ENCODE measurements around the gene RTBDN. TPM values are rescaled to one million over a fixed set of nuclear protein-coding genes. Genes with fewer than 3 reads are reported as not detected.

The RTBDN gene
- total RNA-seq, 2 experiments from 2014 or later, result not detected

DNA sequence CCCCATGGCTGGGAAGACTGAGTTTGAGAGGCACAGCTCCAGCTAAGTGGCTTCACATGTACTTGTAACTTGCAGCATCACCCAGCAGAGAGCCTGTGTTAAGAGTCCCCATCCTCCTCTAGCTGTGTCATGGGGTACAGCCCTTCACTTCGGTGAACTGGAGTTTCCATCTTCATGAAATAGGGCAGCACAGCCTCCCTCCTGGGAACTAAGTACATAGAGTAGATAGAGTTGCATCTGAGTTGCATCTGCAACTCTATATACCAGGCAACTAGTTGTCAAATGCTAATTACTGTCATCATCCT lies 34.0 kb downstream of the RTBDN start:
- ChIA-PET POLR2A (interaction anchor here (0.7 to 0.9 kb wide), 2 partner anchors 9 to 58 kb away, joined by 4 to 5 read pairs; partner anchors contain the start of gene JUNB), CTCF (interaction anchor here (1.0 to 14.9 kb wide), 3 partner anchors 33 to 54 kb away, joined by 3 to 598 read pairs (median 4); partner anchors contain the start of gene HOOK2)

DNA sequence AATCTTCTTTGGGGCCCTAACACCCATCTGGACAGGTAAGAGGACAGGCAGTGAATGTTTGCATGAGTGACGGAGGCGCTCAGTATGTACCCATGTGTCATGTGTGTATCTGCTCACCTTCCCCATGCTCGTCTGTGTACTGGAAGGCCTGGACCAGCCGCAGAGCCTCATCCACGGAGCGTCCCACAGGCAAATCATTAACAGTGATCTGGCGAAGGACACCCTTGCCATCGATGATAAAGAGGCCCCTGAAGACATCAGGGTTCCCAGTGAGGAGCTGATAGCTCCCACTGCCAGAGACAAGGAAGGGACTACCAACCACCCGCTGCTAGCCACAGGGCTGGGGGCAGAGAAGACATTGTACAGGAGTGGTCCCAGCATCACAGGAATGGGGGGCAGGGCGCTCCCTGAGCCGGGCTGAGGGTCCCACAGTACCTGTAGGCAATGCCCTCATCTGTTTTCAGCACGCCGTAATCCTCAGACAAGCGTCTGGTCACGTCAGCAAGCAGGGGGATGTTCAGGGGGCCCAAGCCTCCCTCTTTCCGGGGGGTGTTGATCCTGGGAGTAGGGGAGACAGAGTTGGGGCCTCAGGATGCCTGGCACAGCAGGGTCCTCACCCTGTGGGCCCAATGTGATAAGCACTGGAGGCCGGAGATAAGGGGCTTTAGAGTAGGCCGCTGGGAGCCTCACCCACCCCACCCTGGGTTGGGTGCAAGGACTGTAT lies 34.5 kb downstream of the RTBDN start:
- CTCF ChIA-PET, result interaction anchor here (0.6 to 14.9 kb wide), 5 partner anchors 33 to 243 kb away, joined by 3 to 598 read pairs (median 3); partner anchors contain the start of gene HOOK2
- POLR2A ChIA-PET, result interaction anchor here (0.7 kb wide), 1 partner anchor 58 kb away, joined by 5 read pairs; no protein-coding TSS in a partner anchor

DNA sequence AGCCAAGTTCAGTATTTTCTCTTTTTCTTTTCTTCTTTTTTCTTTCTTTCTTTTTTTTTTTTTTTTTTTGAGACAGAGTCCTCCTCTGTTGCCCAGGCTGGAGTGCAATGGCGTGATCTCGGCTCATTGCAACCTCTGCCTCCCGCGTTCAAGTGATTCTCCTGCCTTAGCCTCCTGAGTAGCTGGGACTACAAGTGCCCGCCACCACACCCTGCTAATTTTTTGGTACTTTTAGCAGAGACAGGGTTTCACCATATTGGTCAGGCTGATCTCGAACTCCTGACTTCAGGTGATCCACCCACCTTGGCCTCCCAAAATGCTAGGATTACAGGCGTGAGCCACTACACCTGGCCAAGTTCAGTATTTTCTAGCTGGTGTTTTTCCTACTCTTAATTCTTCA lies 36.8 kb downstream of the RTBDN start:
- ChIA-PET CTCF (interaction anchor here (0.7 to 14.9 kb wide), 7 partner anchors 15 to 1813 kb away, joined by 3 to 598 read pairs (median 4); partner anchors contain the start of genes HOOK2 and TRIR), POLR2A (interaction anchor here (0.6 to 8.2 kb wide), 3 partner anchors 21 to 1595 kb away, joined by 3 to 110 read pairs (median 10); partner anchors contain the start of gene HOOK2)

- ChIA-PET CTCF (interaction anchor here (0.6 to 14.9 kb wide), 11 partner anchors 11 to 1813 kb away, joined by 3 to 598 read pairs (median 4); partner anchors contain the start of genes HOOK2 and TRIR), POLR2A (interaction anchor here (2.4 to 8.2 kb wide), 2 partner anchors 21 to 31 kb away, joined by 10 to 110 read pairs; partner anchors contain the start of gene HOOK2)
Measured at GRCh38 chr19:12797141-12797587, 37.2 kb downstream of the RTBDN start.

DNA sequence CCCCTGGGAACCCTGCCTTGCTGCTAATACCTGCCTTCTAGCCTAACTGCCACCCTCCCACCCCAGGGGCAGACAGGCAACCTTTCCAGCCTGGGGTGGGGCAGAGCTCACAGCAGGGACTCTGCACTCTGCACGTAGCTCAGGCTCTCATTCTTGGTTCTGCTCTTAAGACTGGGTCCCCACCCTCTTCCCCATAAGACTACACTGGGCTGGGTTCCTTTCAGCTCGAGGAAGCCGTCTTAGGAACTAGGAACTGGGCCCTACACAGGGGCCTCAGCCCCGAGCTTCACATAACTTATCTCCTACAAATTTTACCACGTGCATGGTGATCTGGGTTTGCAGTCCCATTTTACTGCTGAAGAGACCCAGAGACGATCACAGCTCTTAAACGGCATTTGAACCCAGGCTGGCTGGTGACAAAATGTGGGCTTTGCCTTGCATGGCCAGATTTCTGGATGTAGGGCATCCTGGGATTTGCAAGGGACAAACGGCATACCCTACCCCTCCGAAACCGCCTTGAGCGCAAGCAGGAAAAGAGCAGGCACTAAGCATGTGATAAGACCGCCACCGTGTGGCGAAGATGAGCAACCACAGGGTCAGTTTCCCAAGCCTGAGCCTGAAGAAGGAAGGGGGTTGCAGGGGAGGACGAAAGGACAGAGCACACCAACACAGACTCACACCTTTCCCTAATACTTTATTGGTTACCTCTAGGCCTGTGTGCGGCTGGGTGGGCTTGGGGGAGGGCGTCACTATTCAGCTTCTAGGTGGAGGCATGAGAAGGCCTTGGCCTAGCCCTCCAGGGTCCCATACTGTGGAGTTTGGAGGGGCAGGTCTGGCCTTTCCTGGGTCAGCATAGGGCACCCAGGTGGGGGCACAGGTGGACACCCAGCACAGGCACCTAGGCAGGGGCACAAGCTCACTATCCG lies 38.0 kb downstream of the RTBDN start:
- ChIA-PET POLR2A (interaction anchor here (0.6 to 8.2 kb wide), 5 partner anchors 20 to 119 kb away, joined by 3 to 110 read pairs (median 4); partner anchors contain the start of gene HOOK2), CTCF (interaction anchor here (0.6 to 14.9 kb wide), 15 partner anchors 10 to 563 kb away, joined by 3 to 598 read pairs (median 4); partner anchors contain the start of genes HOOK2, RNASEH2A and TRIR)

GRCh38 chr19:12794971-12795381 lies 39.4 kb downstream of the RTBDN start:
- CTCF ChIA-PET, result interaction anchor here (1.6 to 14.9 kb wide), 5 partner anchors 9 to 52 kb away, joined by 4 to 598 read pairs (median 18); partner anchors contain the start of gene HOOK2

GRCh38 chr19:12794196-12794941 lies 40.0 kb downstream of the RTBDN start:
- ChIA-PET POLR2A (interaction anchor here (0.6 to 8.2 kb wide), 4 partner anchors 18 to 120 kb away, joined by 3 to 110 read pairs (median 4); partner anchors contain the start of gene HOOK2), CTCF (interaction anchor here (2.5 to 14.9 kb wide), 3 partner anchors 12 to 53 kb away, joined by 18 to 598 read pairs (median 82); partner anchors contain the start of gene HOOK2)

More at GRCh38 chr19:12794971-12795381, 39.4 kb downstream of the RTBDN start:
- POLR2A ChIA-PET, result interaction anchor here (8.2 kb wide), 1 partner anchor 19 kb away, joined by 110 read pairs; the partner anchor contains the start of gene HOOK2

DNA sequence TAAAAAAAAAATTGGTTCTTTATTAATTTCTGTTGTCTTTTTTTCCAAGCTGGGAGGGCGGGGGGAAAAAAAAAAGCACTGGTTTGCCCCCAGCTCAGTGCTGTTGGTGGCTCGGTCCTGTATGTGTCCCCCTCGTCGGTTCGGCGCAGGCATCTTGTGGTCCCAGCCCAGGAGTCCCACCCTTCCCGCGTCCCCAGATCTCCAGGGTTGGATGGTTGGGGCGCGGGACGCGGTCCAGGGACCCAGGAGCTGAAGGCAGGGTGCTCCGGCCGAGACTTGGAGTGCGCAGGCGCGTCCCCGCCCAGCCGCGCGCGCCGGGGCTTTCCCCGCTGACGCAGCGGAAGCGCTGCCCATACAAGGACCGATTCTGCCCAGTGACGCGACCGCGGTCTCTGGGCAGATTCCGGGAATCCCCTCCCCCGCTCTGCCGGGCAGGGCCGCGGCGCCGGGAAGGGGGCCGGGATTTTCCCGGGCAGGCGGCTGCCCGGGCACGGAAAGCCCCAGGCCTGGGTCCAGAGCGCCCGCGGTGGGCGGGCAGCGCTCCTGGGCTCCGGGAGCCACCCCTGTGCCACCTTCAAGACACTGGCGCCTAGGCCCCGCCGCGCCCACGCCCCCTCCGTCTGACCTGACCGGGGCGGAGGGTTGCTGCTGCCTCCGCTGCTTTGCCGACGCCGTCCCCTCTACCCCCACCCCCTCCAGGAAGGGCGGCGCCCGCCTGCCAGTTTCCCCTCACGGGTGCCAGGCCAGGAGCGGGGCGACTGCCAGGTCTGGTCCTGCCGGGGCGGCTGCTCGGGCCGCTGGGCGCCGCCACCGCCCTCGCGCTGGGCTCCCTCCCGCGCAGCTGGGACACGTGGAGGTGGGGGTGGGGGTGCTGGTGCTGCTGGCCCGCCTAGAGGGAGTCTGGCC lies 40.8 kb downstream of the RTBDN start:
- POLR2A ChIA-PET, result interaction anchor here (0.6 to 8.2 kb wide), 8 partner anchors 11 to 121 kb away, joined by 3 to 110 read pairs (median 5); partner anchors contain the start of gene HOOK2
- CTCF ChIA-PET, result interaction anchor here (0.9 to 14.9 kb wide), 4 partner anchors 11 to 58 kb away, joined by 3 to 598 read pairs (median 46); partner anchors contain the start of gene HOOK2

DNA sequence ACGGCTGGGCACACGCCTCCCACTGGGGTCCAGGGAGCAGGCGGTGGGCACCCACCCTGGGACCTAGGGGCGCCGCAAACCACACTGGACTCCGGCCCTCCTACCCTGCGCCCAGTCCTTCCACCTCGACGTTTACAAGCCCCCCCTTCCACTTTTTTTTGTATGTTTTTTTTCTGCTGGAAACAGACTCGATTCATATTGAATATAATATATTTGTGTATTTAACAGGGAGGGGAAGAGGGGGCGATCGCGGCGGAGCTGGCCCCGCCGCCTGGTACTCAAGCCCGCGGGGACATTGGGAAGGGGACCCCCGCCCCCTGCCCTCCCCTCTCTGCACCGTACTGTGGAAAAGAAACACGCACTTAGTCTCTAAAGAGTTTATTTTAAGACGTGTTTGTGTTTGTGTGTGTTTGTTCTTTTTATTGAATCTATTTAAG lies 41.5 kb downstream of the RTBDN start:
- CTCF ChIA-PET, result interaction anchor here (0.9 to 14.9 kb wide), 5 partner anchors 11 to 112 kb away, joined by 3 to 598 read pairs (median 9); partner anchors contain the start of genes DHPS and HOOK2
- POLR2A ChIA-PET, result interaction anchor here (0.6 to 8.2 kb wide), 12 partner anchors 10 to 360 kb away, joined by 3 to 110 read pairs (median 6); partner anchors contain the start of genes HOOK2 and TRIR

DNA sequence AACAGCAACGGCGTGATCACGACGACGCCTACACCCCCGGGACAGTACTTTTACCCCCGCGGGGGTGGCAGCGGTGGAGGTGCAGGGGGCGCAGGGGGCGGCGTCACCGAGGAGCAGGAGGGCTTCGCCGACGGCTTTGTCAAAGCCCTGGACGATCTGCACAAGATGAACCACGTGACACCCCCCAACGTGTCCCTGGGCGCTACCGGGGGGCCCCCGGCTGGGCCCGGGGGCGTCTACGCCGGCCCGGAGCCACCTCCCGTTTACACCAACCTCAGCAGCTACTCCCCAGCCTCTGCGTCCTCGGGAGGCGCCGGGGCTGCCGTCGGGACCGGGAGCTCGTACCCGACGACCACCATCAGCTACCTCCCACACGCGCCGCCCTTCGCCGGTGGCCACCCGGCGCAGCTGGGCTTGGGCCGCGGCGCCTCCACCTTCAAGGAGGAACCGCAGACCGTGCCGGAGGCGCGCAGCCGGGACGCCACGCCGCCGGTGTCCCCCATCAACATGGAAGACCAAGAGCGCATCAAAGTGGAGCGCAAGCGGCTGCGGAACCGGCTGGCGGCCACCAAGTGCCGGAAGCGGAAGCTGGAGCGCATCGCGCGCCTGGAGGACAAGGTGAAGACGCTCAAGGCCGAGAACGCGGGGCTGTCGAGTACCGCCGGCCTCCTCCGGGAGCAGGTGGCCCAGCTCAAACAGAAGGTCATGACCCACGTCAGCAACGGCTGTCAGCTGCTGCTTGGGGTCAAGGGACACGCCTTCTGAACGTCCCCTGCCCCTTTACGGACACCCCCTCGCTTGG lies 42.1 kb downstream of the RTBDN start:
- ChIA-PET POLR2A (interaction anchor here (0.5 to 8.2 kb wide), 19 partner anchors 9 to 360 kb away, joined by 3 to 110 read pairs (median 4); partner anchors contain the start of genes GET3, HOOK2 and TRIR), CTCF (interaction anchor here (0.9 to 14.9 kb wide), 6 partner anchors 10 to 111 kb away, joined by 3 to 598 read pairs (median 7); partner anchors contain the start of genes DHPS, HOOK2 and THSD8)

GRCh38 chr19:12791345-12792050 lies 42.9 kb downstream of the RTBDN start, which contains the start of gene JUNB:
Gene JUNB, plus strand, starts transcription at chr19:12791486. Its CDS starts 286 bp downstream, at chr19:12791772.
- ChIA-PET POLR2A (interaction anchor here (0.5 to 8.2 kb wide), 15 partner anchors 9 to 1096 kb away, joined by 3 to 110 read pairs (median 4); partner anchors contain the start of genes GET3, HOOK2 and TRIR), CTCF (interaction anchor here (0.9 to 14.9 kb wide), 6 partner anchors 9 to 110 kb away, joined by 3 to 598 read pairs (median 7); partner anchors contain the start of genes DHPS, HOOK2 and THSD8)

GRCh38 chr19:12790628-12791344 lies 43.6 kb downstream of the RTBDN start:
- POLR2A ChIA-PET, result interaction anchor here (0.5 to 8.2 kb wide), 11 partner anchors 8 to 1095 kb away, joined by 3 to 110 read pairs (median 4); partner anchors contain the start of genes GET3, HOOK2 and TRIR

DNA sequence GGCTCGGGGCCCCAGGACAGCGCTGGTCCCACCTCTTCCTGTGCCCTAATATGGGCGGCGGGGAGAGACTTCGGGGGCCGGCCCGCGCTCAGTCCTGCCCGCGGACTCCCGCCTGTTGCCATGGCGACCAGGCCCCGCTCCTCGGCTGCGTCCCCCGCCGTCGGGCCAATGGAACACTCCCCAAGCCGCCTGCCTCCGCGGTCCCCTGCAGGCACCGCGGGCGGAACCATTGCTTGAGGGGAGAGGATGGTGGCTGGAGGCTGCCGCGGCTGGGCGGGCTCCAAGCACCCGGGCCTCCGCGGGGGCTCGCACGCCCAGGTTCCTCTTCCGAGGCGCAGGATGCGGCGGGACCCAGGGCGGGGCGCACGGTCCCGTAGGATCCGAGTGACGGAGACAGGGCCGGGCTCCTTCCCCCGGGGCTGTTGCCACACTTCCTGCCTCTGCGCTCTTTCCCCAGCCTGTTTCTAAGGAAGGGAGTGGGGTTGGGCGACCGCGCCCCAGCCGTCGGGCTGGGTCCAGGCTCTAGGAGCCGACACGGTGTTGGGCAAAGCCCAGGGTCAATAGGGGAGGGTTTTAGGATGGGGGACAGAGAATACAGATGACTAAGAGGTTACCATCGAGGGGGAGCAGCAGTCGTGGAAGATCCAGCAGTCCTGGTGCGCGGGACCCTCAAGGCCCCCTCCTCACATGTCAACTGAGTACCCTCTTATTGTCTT lies 44.3 kb downstream of the RTBDN start:
- POLR2A ChIA-PET, result interaction anchor here (0.7 to 8.2 kb wide), 4 partner anchors 8 to 362 kb away, joined by 3 to 110 read pairs (median 6); partner anchors contain the start of gene HOOK2
- CTCF ChIA-PET, result interaction anchor here (3.3 to 14.9 kb wide), 3 partner anchors 8 to 23 kb away, joined by 41 to 598 read pairs (median 82); partner anchors contain the start of gene HOOK2

More at GRCh38 chr19:12790628-12791344, 43.6 kb downstream of the RTBDN start:
- CTCF ChIA-PET, result interaction anchor here (0.9 to 14.9 kb wide), 3 partner anchors 8 to 68 kb away, joined by 3 to 598 read pairs (median 82); partner anchors contain the start of gene HOOK2
